ENCODE results near the gene BRD1. TPM values are rescaled to one million over a fixed set of nuclear protein-coding genes. Genes with fewer than 3 reads are reported as not detected.

Gene BRD1
- total RNA-seq: 10 to 100 TPM; 43.0 to 44.3 TPM

GRCh38 chr22:49827853-49828598 lies at the start of gene BRD1:
Gene BRD1 (minus strand): TSS chr22:49827873. CDS start chr22:49824317, 3,556 bp downstream.
- ChIA-PET CTCF (interaction anchor here (0.6 to 2.1 kb wide), 2 partner anchors 10 to 514 kb away, joined by 3 to 8 read pairs; no protein-coding TSS in a partner anchor), POLR2A (interaction anchor here (5.4 kb wide), 1 partner anchor 11 kb away, joined by 50 read pairs; no protein-coding TSS in a partner anchor)
- DNase-seq (peak; percentile 59), ATAC-seq (peak; percentile 55)
- H3K4me3 Mint-ChIP-seq: peak within 1 kb of the TSS; percentile 93
- peak within 1 kb of the TSS; percentile 97 for H3K27ac Mint-ChIP-seq
- no peaks in the 10 kb centered on the region for H3K9me3 Mint-ChIP-seq (ENCODE audit: insufficient read depth)
- peaks cover 30% of the 10 kb centered on the region for H3K36me3 Mint-ChIP-seq (ENCODE audit: low read depth)
- H3K27me3 Mint-ChIP-seq (ENCODE audit: low read depth): no peaks in the 10 kb centered on the region
- H3K4me1 Mint-ChIP-seq (ENCODE audit: low read depth): peaks cover 43% of the 10 kb centered on the region

DNA sequence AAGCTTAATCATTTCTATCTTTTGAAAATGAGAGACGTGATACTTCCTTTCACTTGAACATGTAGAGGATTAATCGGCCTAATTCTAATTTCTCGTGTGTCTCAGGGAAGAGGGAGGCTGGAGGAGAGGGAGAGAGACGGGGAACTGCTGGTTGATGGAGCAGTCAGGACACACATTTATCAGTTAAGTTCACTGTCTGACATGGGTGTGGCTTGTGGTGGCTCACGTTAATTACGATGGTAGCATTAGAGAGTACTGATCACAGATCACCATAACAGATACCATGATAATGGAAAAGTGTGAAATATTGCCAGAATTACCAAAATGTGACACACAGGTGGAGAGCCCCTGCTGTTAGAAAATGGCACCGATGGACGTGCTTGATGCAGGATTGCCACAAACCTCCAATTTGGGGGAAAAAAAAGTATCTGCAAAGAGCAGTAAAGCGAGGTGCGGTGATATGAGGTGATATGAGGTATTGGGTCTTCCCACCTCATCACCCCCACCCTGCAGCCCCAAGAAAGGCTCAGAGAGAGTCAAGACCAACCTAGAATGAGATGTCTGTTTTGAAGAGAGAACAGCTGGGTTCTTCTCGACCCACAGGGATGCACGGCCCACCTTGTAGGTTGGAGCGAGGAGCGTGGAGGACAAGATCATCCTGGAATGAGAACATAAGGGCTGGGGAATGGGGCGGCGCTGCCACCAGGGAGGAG lies 45.7 kb upstream of the BRD1 start:
- peaks cover 63% of the 10 kb centered on the region for H3K36me3 Mint-ChIP-seq (ENCODE audit: low read depth)
- peaks cover 21% of the 10 kb centered on the region for H3K9me3 Mint-ChIP-seq (ENCODE audit: insufficient read depth)
- DNase-seq (no peak), ATAC-seq (no peak)
- no peak overlapping the region for H3K27ac Mint-ChIP-seq
- no peaks in the 10 kb centered on the region for H3K27me3 Mint-ChIP-seq (ENCODE audit: low read depth)
- peaks cover 26% of the 10 kb centered on the region for H3K4me1 Mint-ChIP-seq (ENCODE audit: low read depth)
- H3K4me3 Mint-ChIP-seq: no peak overlapping the region
- ChIA-PET POLR2A (no interaction called here), CTCF (no interaction called here)

DNA sequence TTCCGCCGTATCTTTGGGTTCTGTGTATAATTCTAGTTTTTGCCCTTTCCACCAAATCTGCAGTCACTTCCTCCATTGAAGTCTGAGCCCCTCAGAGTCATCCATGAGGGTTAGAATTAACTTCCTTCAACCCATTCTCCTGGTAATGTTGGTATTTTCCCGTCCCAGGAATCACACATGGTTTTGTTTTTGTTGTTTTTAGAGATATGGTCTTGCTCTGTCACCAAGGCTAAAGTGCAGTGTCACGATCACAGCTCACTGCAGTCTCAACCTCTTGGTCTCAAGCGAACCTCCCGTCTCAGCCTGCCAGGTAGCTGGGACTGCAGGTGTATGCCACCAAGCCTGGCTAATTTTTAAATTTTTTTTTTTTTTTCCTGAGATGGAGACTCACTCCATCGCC lies 44.7 kb upstream of the BRD1 start:
- peaks cover 34% of the 10 kb centered on the region for H3K4me1 Mint-ChIP-seq (ENCODE audit: low read depth)
- H3K9me3 Mint-ChIP-seq (ENCODE audit: insufficient read depth): peaks cover 23% of the 10 kb centered on the region
- peaks cover 65% of the 10 kb centered on the region for H3K36me3 Mint-ChIP-seq (ENCODE audit: low read depth)
- no peak overlapping the region for H3K27ac Mint-ChIP-seq
- no peaks in the 10 kb centered on the region for H3K27me3 Mint-ChIP-seq (ENCODE audit: low read depth)
- ChIA-PET POLR2A (no interaction called here), CTCF (no interaction called here)
- H3K4me3 Mint-ChIP-seq: no peak overlapping the region
- ATAC-seq: no peak
- no peak for DNase-seq

- no peak for DNase-seq
- ATAC-seq: no peak
- ChIA-PET POLR2A (no interaction called here), CTCF (interaction anchor here (1.3 kb wide), 1 partner anchor 11 kb away, joined by 3 read pairs; no protein-coding TSS in a partner anchor)
- H3K27me3 Mint-ChIP-seq (ENCODE audit: low read depth): no peaks in the 10 kb centered on the region
- no peak overlapping the region for H3K4me3 Mint-ChIP-seq
- peaks cover 29% of the 10 kb centered on the region for H3K9me3 Mint-ChIP-seq (ENCODE audit: insufficient read depth)
- no peak overlapping the region for H3K27ac Mint-ChIP-seq
- H3K36me3 Mint-ChIP-seq (ENCODE audit: low read depth): peaks cover 68% of the 10 kb centered on the region
- H3K4me1 Mint-ChIP-seq (ENCODE audit: low read depth): peaks cover 43% of the 10 kb centered on the region
Measured at GRCh38 chr22:49871482-49871881, 43.8 kb upstream of the BRD1 start.

DNA sequence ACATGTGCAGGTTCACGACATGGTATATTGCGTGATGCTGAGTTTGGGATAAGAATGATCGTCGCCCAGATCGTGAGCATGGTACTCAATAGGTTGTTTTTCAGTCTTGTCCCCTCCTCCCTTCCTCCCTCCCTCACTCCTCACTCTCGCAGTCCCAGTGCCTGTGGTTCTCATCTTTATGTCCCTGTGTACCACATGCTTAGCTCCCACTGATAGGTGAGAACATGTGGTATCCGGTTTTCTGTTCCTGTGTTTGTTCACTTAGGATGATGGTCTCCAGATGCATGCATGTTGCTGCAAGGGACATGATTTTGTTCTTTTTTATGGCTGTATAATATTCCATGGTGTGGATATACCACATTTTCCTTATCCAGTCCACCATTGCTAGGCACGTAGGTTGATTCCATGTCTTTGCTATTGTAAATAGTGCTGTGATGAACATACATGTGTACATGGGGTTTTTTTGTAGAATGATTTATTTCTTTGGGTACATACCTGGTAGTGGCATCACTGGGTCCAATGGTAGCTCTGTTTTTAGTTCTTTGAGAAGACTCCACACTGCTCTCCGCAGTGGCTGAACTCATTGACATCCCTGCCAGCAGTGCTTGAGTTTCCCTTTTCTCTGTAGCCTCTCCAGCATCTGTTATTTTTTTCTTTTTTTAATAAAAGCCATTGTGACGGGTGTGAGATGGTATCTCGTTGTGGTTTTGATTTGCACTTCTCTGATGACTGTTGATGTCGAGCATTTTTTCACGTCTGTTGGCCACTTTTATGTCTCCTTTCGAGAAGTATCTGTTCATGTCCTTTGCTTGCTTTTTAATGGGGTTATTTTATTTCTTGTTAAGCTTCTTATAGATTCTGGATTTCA lies 42.4 kb upstream of the BRD1 start:
- peaks cover 50% of the 10 kb centered on the region for H3K4me1 Mint-ChIP-seq (ENCODE audit: low read depth)
- no peaks in the 10 kb centered on the region for H3K27me3 Mint-ChIP-seq (ENCODE audit: low read depth)
- CTCF ChIA-PET: interaction anchor here (0.8 to 2.4 kb wide), 3 partner anchors 12 to 48 kb away, joined by 3 to 8 read pairs (median 3); no protein-coding TSS in a partner anchor
- no peak overlapping the region for H3K4me3 Mint-ChIP-seq
- DNase-seq: no peak
- peaks cover 37% of the 10 kb centered on the region for H3K9me3 Mint-ChIP-seq (ENCODE audit: insufficient read depth)
- POLR2A ChIA-PET: interaction anchor here (0.6 to 1.2 kb wide), 5 partner anchors 10 to 166 kb away, joined by 3 to 4 read pairs (median 3); no protein-coding TSS in a partner anchor
- no peak overlapping the region for H3K27ac Mint-ChIP-seq
- peaks cover 70% of the 10 kb centered on the region for H3K36me3 Mint-ChIP-seq (ENCODE audit: low read depth)
- no peak for ATAC-seq

DNA sequence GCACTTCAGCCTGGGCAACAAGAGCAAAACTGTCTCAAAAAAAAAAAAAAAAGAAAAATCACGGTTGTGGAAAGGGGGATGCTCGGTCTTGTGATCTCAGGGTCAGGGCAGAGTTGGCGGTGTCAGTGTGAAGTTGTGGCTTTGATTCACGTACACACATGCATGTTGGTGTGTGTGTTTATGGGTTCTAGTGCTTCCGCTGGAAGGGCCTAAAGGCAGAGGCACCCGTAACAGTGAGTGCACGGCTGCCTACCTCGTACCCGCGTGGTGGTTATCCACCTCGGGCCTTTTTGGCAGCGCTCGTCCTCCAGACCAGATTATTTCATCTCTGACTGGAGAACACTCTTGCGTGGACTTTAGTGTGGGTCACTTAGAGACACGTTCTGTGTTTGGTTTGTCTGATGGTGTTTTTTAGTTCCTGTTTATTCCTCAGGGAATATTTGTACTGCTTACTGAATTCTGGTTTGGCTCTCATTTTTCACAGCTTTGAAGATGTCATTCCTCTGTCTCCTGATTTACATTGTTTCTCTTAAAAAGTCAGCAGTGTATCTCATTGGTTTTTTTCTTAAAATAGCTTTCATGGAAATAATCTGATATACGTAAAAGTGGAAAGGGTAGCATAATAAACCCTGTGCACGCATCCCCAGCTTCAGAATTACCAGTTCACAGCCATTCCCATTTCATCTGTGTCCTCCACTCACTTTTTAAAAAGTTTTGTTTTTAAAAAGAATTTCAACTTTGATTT lies 41.6 kb upstream of the BRD1 start:
- Mint-ChIP-seq H3K9me3 (ENCODE audit: insufficient read depth) (peaks cover 37% of the 10 kb centered on the region), H3K27me3 (ENCODE audit: low read depth) (no peaks in the 10 kb centered on the region), H3K27ac (peak overlapping the region; percentile 4), H3K4me1 (ENCODE audit: low read depth) (peaks cover 51% of the 10 kb centered on the region), H3K4me3 (no peak overlapping the region), H3K36me3 (ENCODE audit: low read depth) (peaks cover 70% of the 10 kb centered on the region)
- ATAC-seq (no peak), DNase-seq (no peak)
- ChIA-PET POLR2A (interaction anchor here (1.1 kb wide), 2 partner anchors 14 to 19 kb away, joined by 3 to 7 read pairs; no protein-coding TSS in a partner anchor), CTCF (interaction anchor here (1.4 to 2.4 kb wide), 2 partner anchors 12 to 14 kb away, joined by 3 to 8 read pairs; no protein-coding TSS in a partner anchor)

GRCh38 chr22:49867303-49868265 lies 39.9 kb upstream of the BRD1 start:
- DNase-seq (no peak), ATAC-seq (peak; percentile 52)
- Mint-ChIP-seq H3K4me3 (no peak overlapping the region), H3K27me3 (ENCODE audit: low read depth) (no peaks in the 10 kb centered on the region), H3K4me1 (ENCODE audit: low read depth) (peaks cover 63% of the 10 kb centered on the region), H3K9me3 (ENCODE audit: insufficient read depth) (peaks cover 37% of the 10 kb centered on the region), H3K27ac (peak overlapping the region; percentile 63), H3K36me3 (ENCODE audit: low read depth) (peaks cover 67% of the 10 kb centered on the region)
- ChIA-PET CTCF (interaction anchor here (0.7 to 2.4 kb wide), 3 partner anchors 12 to 15 kb away, joined by 3 to 8 read pairs (median 3); partner anchors contain the start of gene ZBED4), POLR2A (interaction anchor here (1.0 to 1.1 kb wide), 2 partner anchors 13 to 14 kb away, joined by 3 to 7 read pairs; no protein-coding TSS in a partner anchor)

- no peaks in the 10 kb centered on the region for H3K27me3 Mint-ChIP-seq (ENCODE audit: low read depth)
- CTCF ChIA-PET: interaction anchor here (1.3 kb wide), 1 partner anchor 10 kb away, joined by 3 read pairs; no protein-coding TSS in a partner anchor
- peaks cover 37% of the 10 kb centered on the region for H3K9me3 Mint-ChIP-seq (ENCODE audit: insufficient read depth)
- H3K27ac Mint-ChIP-seq: peak overlapping the region; percentile 73
- H3K4me1 Mint-ChIP-seq (ENCODE audit: low read depth): peaks cover 65% of the 10 kb centered on the region
- POLR2A ChIA-PET: no interaction called here
- H3K4me3 Mint-ChIP-seq: no peak overlapping the region
- no peak for ATAC-seq
- H3K36me3 Mint-ChIP-seq (ENCODE audit: low read depth): peaks cover 64% of the 10 kb centered on the region
- no peak for DNase-seq
Measured at GRCh38 chr22:49866646-49867045, 39.0 kb upstream of the BRD1 start.

DNA sequence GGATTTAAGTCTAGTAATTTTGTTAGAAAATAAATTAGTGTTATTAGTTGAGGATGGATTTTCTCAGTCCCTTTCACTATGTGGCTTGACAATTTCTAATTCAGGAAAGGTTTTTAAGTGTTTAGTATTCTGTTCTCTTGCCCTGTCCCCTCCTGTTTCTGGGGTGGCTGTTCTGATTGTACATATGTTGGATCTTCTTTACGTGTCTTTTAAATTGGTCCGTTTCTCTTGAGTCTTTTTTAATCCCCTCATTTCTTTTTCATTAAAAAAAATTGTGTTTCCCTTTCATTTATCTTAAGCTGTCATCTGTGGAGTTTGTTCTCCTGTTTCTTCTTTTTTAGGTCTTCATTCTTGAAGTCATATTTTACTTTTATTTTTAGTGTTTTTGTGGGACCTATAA lies 38.5 kb upstream of the BRD1 start:
- no peak for ATAC-seq
- CTCF ChIA-PET: interaction anchor here (1.3 kb wide), 1 partner anchor 9 kb away, joined by 3 read pairs; no protein-coding TSS in a partner anchor
- DNase-seq: no peak
- peaks cover 64% of the 10 kb centered on the region for H3K36me3 Mint-ChIP-seq (ENCODE audit: low read depth)
- POLR2A ChIA-PET: interaction anchor here (0.6 kb wide), 1 partner anchor 40 kb away, joined by 3 read pairs; no protein-coding TSS in a partner anchor
- peaks cover 37% of the 10 kb centered on the region for H3K9me3 Mint-ChIP-seq (ENCODE audit: insufficient read depth)
- H3K27ac Mint-ChIP-seq: peak overlapping the region; percentile 73
- H3K4me3 Mint-ChIP-seq: no peak overlapping the region
- H3K4me1 Mint-ChIP-seq (ENCODE audit: low read depth): peaks cover 67% of the 10 kb centered on the region
- H3K27me3 Mint-ChIP-seq (ENCODE audit: low read depth): no peaks in the 10 kb centered on the region

DNA sequence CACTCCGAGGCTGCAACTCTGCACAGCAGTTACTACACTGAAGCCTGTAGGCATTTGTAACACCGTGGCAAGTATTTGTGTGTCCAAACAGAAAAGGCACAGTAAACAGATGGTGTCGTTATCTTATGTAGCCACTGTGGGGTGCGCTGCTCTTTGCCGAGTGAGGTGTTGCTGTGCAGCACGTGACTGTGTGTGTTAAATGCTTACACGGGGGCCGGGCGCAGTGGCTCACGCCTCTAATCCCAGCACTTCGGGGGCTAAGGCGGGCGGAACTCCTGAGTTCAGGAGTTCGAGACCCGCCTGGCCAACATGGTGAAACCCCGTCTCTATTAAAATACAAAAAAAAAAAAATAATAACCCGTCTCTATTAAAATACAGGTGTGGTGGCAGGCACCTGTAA lies 37.5 kb upstream of the BRD1 start:
- Mint-ChIP-seq H3K4me1 (ENCODE audit: low read depth) (peaks cover 61% of the 10 kb centered on the region), H3K27ac (no peak overlapping the region), H3K9me3 (ENCODE audit: insufficient read depth) (peaks cover 31% of the 10 kb centered on the region), H3K27me3 (ENCODE audit: low read depth) (no peaks in the 10 kb centered on the region), H3K36me3 (ENCODE audit: low read depth) (peaks cover 59% of the 10 kb centered on the region), H3K4me3 (no peak overlapping the region)
- CTCF ChIA-PET: no interaction called here
- POLR2A ChIA-PET: no interaction called here
- ATAC-seq: no peak
- no peak for DNase-seq

Measured in activated CD8-positive, alpha-beta T cell treated with anti-CD3 and anti-CD28 coated beads, Interleukin-2, amount 10 ng/mL, durations not matched to agents 7 days and 5 days (primary cell).